MM.1S (cell line): ENCODE results near the gene CLCNKB.

Source experiments
- EZH2 ChIP-seq: fragments of 300-600 bp; sonication (generic); optimal IDR thresholded peaks from 2 replicates; pipeline ENCODE3; 2017; ENCODE audit warnings: low read depth, mild to moderate bottlenecking, antibody characterized with exemption, low read length, mixed read lengths
- TF ChIP-seq, protein P1 (sequence below): fragments of 300-600 bp; sonication (generic); IDR thresholded peaks from 2 replicates; pipeline ENCODE4 v1.5.1; 2016; ENCODE audit warnings: antibody characterized with exemption, low read length, mixed read lengths

GRCh38 chr1:16038620-16038912 is 5.0 kb upstream of the CLCNKB start:
- TF ChIP-seq, protein P1, sequence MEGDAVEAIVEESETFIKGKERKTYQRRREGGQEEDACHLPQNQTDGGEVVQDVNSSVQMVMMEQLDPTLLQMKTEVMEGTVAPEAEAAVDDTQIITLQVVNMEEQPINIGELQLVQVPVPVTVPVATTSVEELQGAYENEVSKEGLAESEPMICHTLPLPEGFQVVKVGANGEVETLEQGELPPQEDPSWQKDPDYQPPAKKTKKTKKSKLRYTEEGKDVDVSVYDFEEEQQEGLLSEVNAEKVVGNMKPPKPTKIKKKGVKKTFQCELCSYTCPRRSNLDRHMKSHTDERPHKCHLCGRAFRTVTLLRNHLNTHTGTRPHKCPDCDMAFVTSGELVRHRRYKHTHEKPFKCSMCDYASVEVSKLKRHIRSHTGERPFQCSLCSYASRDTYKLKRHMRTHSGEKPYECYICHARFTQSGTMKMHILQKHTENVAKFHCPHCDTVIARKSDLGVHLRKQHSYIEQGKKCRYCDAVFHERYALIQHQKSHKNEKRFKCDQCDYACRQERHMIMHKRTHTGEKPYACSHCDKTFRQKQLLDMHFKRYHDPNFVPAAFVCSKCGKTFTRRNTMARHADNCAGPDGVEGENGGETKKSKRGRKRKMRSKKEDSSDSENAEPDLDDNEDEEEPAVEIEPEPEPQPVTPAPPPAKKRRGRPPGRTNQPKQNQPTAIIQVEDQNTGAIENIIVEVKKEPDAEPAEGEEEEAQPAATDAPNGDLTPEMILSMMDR, result no peak
- no peak for TF ChIP-seq EZH2
